Measurements from ENCODE around the gene RBCK1.
A peak's percentile ranks its signal among the peaks of the same experiment; 100 is the strongest.

GRCh38 chr20:431012-431904, 23.2 kb downstream of the RBCK1 start:
- TF ChIP-seq EZH2 (IDR thresholded peaks at IDR 0.05; ENCODE audit: borderline replicate concordance, low read depth, low read length, severe bottlenecking) = no peak
- TF ChIP-seq CTCF (IDR thresholded peaks at IDR 0.05; ENCODE audit: borderline replicate concordance, extremely low read depth, low read length, poor library complexity, severe bottlenecking) = peak; percentile 53

Data from DND-41 (cell line).